ENCODE results near the gene SYNGR2. TPM values are rescaled to one million over a fixed set of nuclear protein-coding genes. Genes with fewer than 3 reads are reported as not detected.

The SYNGR2 gene
- total and polyA plus RNA-seq, 9 of the 15 experiments (the other 6 are each of a cell fraction or from before 2014, with no cell fraction given): 1.4 to 173 (median 87.8) TPM

DNA sequence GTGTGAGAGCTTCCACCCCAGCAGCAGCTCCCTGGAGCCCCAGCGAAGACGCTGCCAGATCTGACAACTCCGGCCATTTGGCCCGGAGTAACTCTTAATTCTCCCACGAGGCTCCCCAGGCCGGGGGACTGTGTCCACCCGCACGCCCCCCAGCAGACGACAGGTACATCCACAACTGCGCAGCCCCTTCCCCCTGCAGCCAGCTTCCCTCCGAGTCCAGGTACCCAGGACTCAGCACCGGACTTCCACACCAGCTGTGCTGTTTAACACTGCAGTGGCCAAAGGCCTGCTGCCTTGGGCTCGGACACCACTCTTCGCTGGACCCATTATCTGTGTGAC lies 7.2 kb downstream of the SYNGR2 start (continued):
- no peak for TF ChIP-seq HNRNPL (IDR thresholded peaks at IDR 0.05; ENCODE audit: low read depth, low read length)

- BruUV-seq (replicated peaks): no TSS peak
- Histone ChIP-seq H3K9me3 (replicated peaks; ENCODE audit: control insufficient read depth, insufficient read depth, low read depth, low read length) (no peaks in the 10 kb centered on the region), H3K9me1 (ENCODE audit: control insufficient read depth, insufficient read depth, low read length) (no peaks in the 10 kb centered on the region), H2AFZ (ENCODE audit: low read depth, low read length) (no peak overlapping the region), H3K27me3 (ENCODE audit: control insufficient read depth in 2 of 2, insufficient read depth in 2 of 2, low read length in 2 of 2) (no peaks in the 10 kb centered on the region), H3K79me2 (ENCODE audit: control insufficient read depth, insufficient read depth, low read length) (peaks cover 4% of the 10 kb centered on the region; the same call in 1 of the 3 replicates), H3K36me3 (ENCODE audit: control insufficient read depth, insufficient read depth, low read length) (peaks cover 95% of the 10 kb centered on the region; the same call in 2 of the 3 replicates), H3K9ac (ENCODE audit: insufficient read depth in 1 of 2, low read depth in 2 of 2, low read length in 2 of 2) (peak overlapping the region in 1 of 2 experiments; percentile 26; a peak in 1 of 4 replicates), H3K4me2 (ENCODE audit: insufficient read depth, low read length) (no peak overlapping the region), H4K20me1 (replicated peaks; ENCODE audit: control insufficient read depth, insufficient read depth, low read length) (peaks cover 8% of the 10 kb centered on the region; the same call in 1 of the 2 replicates), H3K27ac (ENCODE audit: extremely low read depth, low read depth, low read length) (peak overlapping the region; percentile 31; the same call in 1 of the 3 replicates), H3K4me1 (replicated peaks in 1 of 2; ENCODE audit: control insufficient read depth in 2 of 2, insufficient read depth in 2 of 2, low read length in 2 of 2) (peaks cover 7 to 43% of the 10 kb centered on the region in 2 experiments), H3K4me3 (no peak overlapping the region)
- POLR2A ChIA-PET: interaction anchor here (0.6 to 3.7 kb wide), 12 partner anchors 8 to 137 kb away, joined by 3 to 27 read pairs (median 5); partner anchors contain the start of genes AFMID, TK1 and TMC6
- 6% methylated on average over 12 of the region's 14 CpGs for WGBS (ENCODE audit: insufficient coverage, low coverage, missing lambda C conversion rate)
- peak; percentile 85 for FAIRE-seq
- CTCF ChIA-PET (ENCODE audit: low intra/inter-chr PET ratio): interaction anchor here (0.7 to 2.6 kb wide), 4 partner anchors 62 to 157 kb away, joined by 3 to 34 read pairs (median 4); no protein-coding TSS in a partner anchor
- peak; percentile 90 for ATAC-seq
- in situ Hi-C loops (cut with MboI): no loop called here
- intact Hi-C loops (cut with micrococcal nuclease): loop anchor here (1.0 to 5.0 kb wide), 2 partner anchors 34 to 64 kb away; no protein-coding TSS in a partner anchor
- peak; percentile 71 to 86 (median 76) for DNase-seq (ENCODE audit: extremely low read depth in 1 of 4, low spot score in 3 of 4)
- TF ChIP-seq, protein P1, sequence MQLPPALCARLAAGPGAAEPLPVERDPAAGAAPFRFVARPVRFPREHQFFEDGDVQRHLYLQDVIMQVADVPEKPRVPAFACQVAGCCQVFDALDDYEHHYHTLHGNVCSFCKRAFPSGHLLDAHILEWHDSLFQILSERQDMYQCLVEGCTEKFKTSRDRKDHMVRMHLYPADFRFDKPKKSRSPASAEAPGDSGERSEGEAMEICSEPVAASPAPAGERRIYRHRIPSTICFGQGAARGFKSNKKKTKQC (CRISPR knock-in tag; IDR thresholded peaks at IDR 0.05): no peak
- TF ChIP-seq HMGN3 (IDR thresholded peaks at IDR 0.05; ENCODE audit: borderline replicate concordance, extremely low read depth, insufficient read length, low read depth, low read length) (peak; percentile 54), NONO (IDR thresholded peaks at IDR 0.05; ENCODE audit: low read depth in 2 of 2, low read length in 1 of 2) (0 out of 4 replicates have a peak, but pooled peaks of 1 of the 2 experiments have one; percentile 27), STAG1 (CRISPR knock-in tag; IDR thresholded peaks at IDR 0.05; ENCODE audit: borderline replicate concordance) (peak; percentile 62; the same call in 1 of the 2 replicates), CBFA2T3 (IDR thresholded peaks at IDR 0.05) (no peak), MCM2 (IDR thresholded peaks at IDR 0.05; ENCODE audit: low read depth) (no peak), NELFE (IDR thresholded peaks at IDR 0.05; ENCODE audit: insufficient read depth, insufficient read length) (no peak), DMBX1 (CRISPR knock-in tag; IDR thresholded peaks at IDR 0.05; ENCODE audit: borderline replicate concordance) (no peak), ZNF232 (CRISPR knock-in tag; IDR thresholded peaks at IDR 0.05) (no peak), AFF1 (IDR thresholded peaks at IDR 0.05; ENCODE audit: low read depth in 1 of 2, partially characterized antibody in 2 of 2) (no peak), LCOR (CRISPR knock-in tag; IDR thresholded peaks at IDR 0.05) (no peak), PHB2 (IDR thresholded peaks at IDR 0.05; ENCODE audit: low read depth) (no peak), NFYB (IDR thresholded peaks at IDR 0.05; ENCODE audit: extremely low read depth, insufficient read length) (no peak)
These were observed 8.2 kb downstream of the SYNGR2 start for GRCh38 chr17:78176548-78177025.

Data from K562 (cell line).